Naive thymus-derived CD4-positive, alpha-beta T cell (primary cell): ENCODE measurements around the gene HDHD5. TPM values are rescaled to one million over a fixed set of nuclear protein-coding genes. Genes with fewer than 3 reads are reported as not detected.

ENCODE experiments used
- ATAC-seq: fragments of 150-1000 bp; cut with Tn5 transposase; 2 replicates; pipeline ENCODE4 v1.10.0; 2021; ENCODE audit warnings: mild to moderate bottlenecking, moderate library complexity
- CTCF ChIA-PET: fragments of 350-600 bp; sonication (Branson Sonifier 250); formaldehyde crosslinking; loops from one replicate; lab custom pipeline; 2021; ENCODE audit warnings: antibody characterized with exemption; lab: Charles Lee
- POLR2A ChIA-PET: fragments of 350-600 bp; sonication (Branson Sonifier 250); formaldehyde crosslinking; loops from one replicate; lab custom pipeline; 2021; ENCODE audit warnings: antibody characterized with exemption, inconsistent platforms; lab: Charles Lee
- DNase-seq, 9 donors: peaks; one replicate each; pipeline versions ENCODE4 v3.0.0 to v3.0.0-alpha.2; 2020 to 2022; ENCODE audit warnings: mixed read lengths in 1 of 9
- H3K27ac ChIP-seq: one replicate; pipeline ENCODE4 v1.7.0; 2013; ENCODE audit warnings: mild to moderate bottlenecking, low read depth, low read length, moderate library complexity
- H3K27me3 ChIP-seq, 2 donors: one replicate each; pipeline ENCODE4 v1.7.0; 2013; ENCODE audit warnings: low read length in 2 of 2, mild to moderate bottlenecking in 2 of 2, moderate library complexity in 2 of 2; ENCODE audit not compliant: control insufficient read depth in 2 of 2, insufficient read depth in 2 of 2
- H3K36me3 ChIP-seq, 3 experiments: 1 replicate in 2 of 3; 2 replicates in 1 of 3; pipeline ENCODE4 v1.7.0; 2013; ENCODE audit warnings: low read length in 3 of 3, mild to moderate bottlenecking in 3 of 3, moderate library complexity in 1 of 3; ENCODE audit not compliant: insufficient read depth in 3 of 3, control insufficient read depth in 2 of 3
- H3K4me1 ChIP-seq, 2 donors: one replicate each; pipeline ENCODE4 v1.7.0; 2013; ENCODE audit warnings: low read length in 2 of 2, mild to moderate bottlenecking in 2 of 2, moderate library complexity in 1 of 2; ENCODE audit not compliant: control insufficient read depth in 2 of 2, insufficient read depth in 2 of 2
- H3K4me3 ChIP-seq: 2 replicates; pipeline ENCODE4 v1.7.0; 2013; ENCODE audit warnings: mild to moderate bottlenecking, low read length
- H3K9me3 ChIP-seq, 3 experiments: 1 replicate in 2 of 3; 2 replicates in 1 of 3; pipeline ENCODE4 v1.7.0; 2013; ENCODE audit warnings: low read length in 3 of 3; ENCODE audit not compliant: control insufficient read depth in 2 of 3
- H3K27ac Mint-ChIP-seq, 9 donors: one replicate each; pipeline ENCODE4 v1.8.0; 2020 to 2022; ENCODE audit warnings: mixed read lengths in 9 of 9, mild to moderate bottlenecking in 8 of 9, moderate library complexity in 5 of 9, inconsistent platforms in 2 of 9
- H3K27me3 Mint-ChIP-seq, 5 donors: one replicate each; pipeline ENCODE4 v1.8.0; 2021 to 2022; ENCODE audit warnings: mixed read lengths in 5 of 5, mild to moderate bottlenecking in 1 of 5
- H3K36me3 Mint-ChIP-seq, 5 donors: one replicate each; pipeline ENCODE4 v1.8.0; 2020 to 2022; ENCODE audit warnings: mixed read lengths in 5 of 5, mild to moderate bottlenecking in 3 of 5, inconsistent platforms in 1 of 5
- H3K4me1 Mint-ChIP-seq, 7 donors: one replicate each; pipeline ENCODE4 v1.8.0; 2020 to 2022; ENCODE audit warnings: mixed read lengths in 7 of 7, mild to moderate bottlenecking in 3 of 7, inconsistent platforms in 1 of 7
- H3K4me3 Mint-ChIP-seq, 10 donors: one replicate each; pipeline ENCODE4 v1.8.0; 2020 to 2022; ENCODE audit warnings: mild to moderate bottlenecking in 10 of 10, mixed read lengths in 10 of 10, moderate library complexity in 6 of 10, inconsistent platforms in 2 of 10
- H3K9me3 Mint-ChIP-seq, 11 donors: one replicate each; pipeline ENCODE4 v1.8.0; 2020 to 2022; ENCODE audit warnings: mixed read lengths in 11 of 11, mild to moderate bottlenecking in 4 of 11, inconsistent platforms in 1 of 11, moderate library complexity in 1 of 11
- intact Hi-C, 2 donors: fragments of 100-400 bp; cut with micrococcal nuclease; formaldehyde crosslinking; loops; one replicate each; pipeline ENCODE4 v1.15.1; 2023
- polyA plus RNA-seq, 2 donors: library from polyadenylated mRNA; unstranded; fragments of 300-500 nt; fragmentation: Illumina TruSeq; gene quantifications; one replicate each; pipeline ENCODE4 v1.2.3, GENCODE V29; 2021
- total RNA-seq, 6 experiments: library from RNA in 5 of 6; stranded (reverse) in 5 of 6; gene quantifications; 1 replicate in 5 of 6; 2 replicates in 1 of 6; pipeline ENCODE4 v1.2.3 and lab custom pipeline; 2021 to 2026

The HDHD5 gene
- total and polyA plus RNA-seq, 7 experiments from 2014 or later, result 18.8 to 78.7 (median 28.0) TPM

GRCh38 chr22:17119481-17120202 is 39.4 kb downstream of the HDHD5 start:
- H3K4me3 Mint-ChIP-seq, result peak overlapping the region; percentile 50 to 78 (median 65)
- peaks cover 46 to 60% of the 10 kb centered on the region in 2 donors for H3K4me1 ChIP-seq
- peaks cover 6 to 39% (median 12%) of the 10 kb centered on the region in 5 donors for H3K27me3 Mint-ChIP-seq
- H3K36me3 ChIP-seq, result no peaks in the 10 kb centered on the region
- H3K27ac ChIP-seq, result no peak overlapping the region
- H3K4me1 Mint-ChIP-seq, result peaks cover 47 to 56% (median 54%) of the 10 kb centered on the region in 7 donors
- peaks cover 0 to 10% of the 10 kb centered on the region in 2 donors for H3K27me3 ChIP-seq
- no peak for ATAC-seq
- H3K9me3 ChIP-seq, result no peaks in the 10 kb centered on the region
- DNase-seq, result no peak
- ChIA-PET CTCF (no interaction called here), POLR2A (interaction anchor here (0.9 to 16.1 kb wide), 2 partner anchors 24 to 32 kb away, joined by 3 to 114 read pairs; no protein-coding TSS in a partner anchor)
- intact Hi-C loops, result loop anchor here (1.0 kb wide), 2 partner anchors 32 to 35 kb away; partner anchors contain the start of gene IL17RA (in 1 of the 2)
- H3K4me3 ChIP-seq, result no peak overlapping the region
- H3K36me3 Mint-ChIP-seq, result peaks cover 0 to 4% (median 0%) of the 10 kb centered on the region in 5 donors
- H3K27ac Mint-ChIP-seq, result peak overlapping the region in 2 of 9 donors; percentile 33 to 56
- peaks cover 0 to 2% (median 0%) of the 10 kb centered on the region in 11 donors for H3K9me3 Mint-ChIP-seq

- no peak for ATAC-seq
- CTCF ChIA-PET, result interaction anchor here (0.9 kb wide), 1 partner anchor 12 kb away, joined by 3 read pairs; no protein-coding TSS in a partner anchor
Measured at GRCh38 chr22:17118342-17118741, 40.7 kb downstream of the HDHD5 start.

GRCh38 chr22:17117890-17118289 is 41.2 kb downstream of the HDHD5 start:
- Mint-ChIP-seq H3K36me3 (peaks cover 0 to 4% (median 0%) of the 10 kb centered on the region in 5 donors), H3K4me1 (peaks cover 53 to 73% (median 67%) of the 10 kb centered on the region in 7 donors), H3K27me3 (peaks cover 6 to 28% (median 12%) of the 10 kb centered on the region in 5 donors), H3K27ac (peak overlapping the region; percentile 63 to 92 (median 82)), H3K4me3 (peak overlapping the region; percentile 61 to 83 (median 76)), H3K9me3 (peaks cover 0 to 2% (median 0%) of the 10 kb centered on the region in 11 donors)
- Histone ChIP-seq H3K4me1 (peaks cover 46 to 66% of the 10 kb centered on the region in 2 donors), H3K9me3 (no peaks in the 10 kb centered on the region), H3K4me3 (peak overlapping the region; percentile 15), H3K27me3 (peaks cover 0 to 10% of the 10 kb centered on the region in 2 donors), H3K36me3 (no peaks in the 10 kb centered on the region), H3K27ac (peak overlapping the region; percentile 63)
- intact Hi-C loops, result loop anchor here (1.0 to 2.0 kb wide), 4 partner anchors 13 to 41 kb away; partner anchors contain the start of gene HDHD5 (in 2 of the 2)
- DNase-seq (peak in 6 of 9 donors; percentile 17 to 52 (median 42)), ATAC-seq (peak; percentile 23)
- ChIA-PET CTCF (interaction anchor here (0.9 kb wide), 1 partner anchor 11 kb away, joined by 3 read pairs; no protein-coding TSS in a partner anchor), POLR2A (interaction anchor here (0.6 to 16.1 kb wide), 7 partner anchors 11 to 44 kb away, joined by 3 to 114 read pairs (median 4); no protein-coding TSS in a partner anchor)

More at GRCh38 chr22:17118342-17118741, 40.7 kb downstream of the HDHD5 start:
- peaks cover 0 to 4% (median 0%) of the 10 kb centered on the region in 5 donors for H3K36me3 Mint-ChIP-seq
- Histone ChIP-seq H3K27me3 (peaks cover 0 to 10% of the 10 kb centered on the region in 2 donors), H3K4me1 (peaks cover 46 to 66% of the 10 kb centered on the region in 2 donors), H3K36me3 (no peaks in the 10 kb centered on the region), H3K9me3 (no peaks in the 10 kb centered on the region), H3K4me3 (peak overlapping the region; percentile 15), H3K27ac (no peak overlapping the region)
- peaks cover 53 to 69% (median 64%) of the 10 kb centered on the region in 7 donors for H3K4me1 Mint-ChIP-seq
- H3K4me3 Mint-ChIP-seq, result peak overlapping the region; percentile 61 to 83 (median 76)
- H3K27me3 Mint-ChIP-seq, result peaks cover 6 to 33% (median 12%) of the 10 kb centered on the region in 5 donors
- peak overlapping the region; percentile 63 to 92 (median 82) for H3K27ac Mint-ChIP-seq
- no peak for DNase-seq
- peaks cover 0 to 2% (median 0%) of the 10 kb centered on the region in 11 donors for H3K9me3 Mint-ChIP-seq
- intact Hi-C loops, result loop anchor here in 1 of 2 donors (1.0 kb wide), 1 partner anchor 31 kb away; no protein-coding TSS in a partner anchor
- POLR2A ChIA-PET, result interaction anchor here (0.6 to 16.1 kb wide), 6 partner anchors 13 to 44 kb away, joined by 3 to 114 read pairs (median 4); no protein-coding TSS in a partner anchor

- peaks cover 0 to 10% of the 10 kb centered on the region in 2 donors for H3K27me3 ChIP-seq
- POLR2A ChIA-PET, result interaction anchor here (0.6 to 16.1 kb wide), 8 partner anchors 11 to 54 kb away, joined by 3 to 114 read pairs (median 3); no protein-coding TSS in a partner anchor
- peak overlapping the region; percentile 63 for H3K27ac ChIP-seq
- no peaks in the 10 kb centered on the region for H3K9me3 ChIP-seq
- no peak for DNase-seq
- H3K4me1 ChIP-seq, result peaks cover 46 to 66% of the 10 kb centered on the region in 2 donors
- ATAC-seq, result no peak
- Mint-ChIP-seq H3K9me3 (peaks cover 0 to 2% (median 0%) of the 10 kb centered on the region in 11 donors), H3K4me3 (peak overlapping the region; percentile 69 to 88 (median 78)), H3K27me3 (peaks cover 6 to 23% (median 8%) of the 10 kb centered on the region in 5 donors), H3K27ac (peak overlapping the region; percentile 63 to 92 (median 82)), H3K4me1 (peaks cover 55 to 78% (median 71%) of the 10 kb centered on the region in 7 donors), H3K36me3 (peaks cover 0 to 4% (median 0%) of the 10 kb centered on the region in 5 donors)
- CTCF ChIA-PET, result interaction anchor here (0.6 kb wide), 1 partner anchor 24 kb away, joined by 4 read pairs; no protein-coding TSS in a partner anchor
- no peak overlapping the region for H3K4me3 ChIP-seq
- H3K36me3 ChIP-seq, result no peaks in the 10 kb centered on the region
- intact Hi-C loops, result loop anchor here (2.0 kb wide), 3 partner anchors 13 to 41 kb away; partner anchors contain the start of gene HDHD5 (in 2 of the 2)
Measured at GRCh38 chr22:17117400-17117799, 41.7 kb downstream of the HDHD5 start.

GRCh38 chr22:17116572-17117330 is 42.3 kb downstream of the HDHD5 start:
- Mint-ChIP-seq H3K36me3 (peaks cover 0 to under 1% (median 0%) of the 10 kb centered on the region in 5 donors), H3K9me3 (no peaks in the 10 kb centered on the region), H3K4me1 (peaks cover 60 to 80% (median 74%) of the 10 kb centered on the region in 7 donors), H3K4me3 (peak overlapping the region; percentile 69 to 88 (median 76)), H3K27me3 (peaks cover 1 to 17% (median 2%) of the 10 kb centered on the region in 5 donors), H3K27ac (peak overlapping the region; percentile 63 to 92 (median 86))
- ATAC-seq (no peak), DNase-seq (no peak)
- Histone ChIP-seq H3K27me3 (peaks cover 0 to 4% of the 10 kb centered on the region in 2 donors), H3K4me1 (peaks cover 43 to 64% of the 10 kb centered on the region in 2 donors), H3K36me3 (no peaks in the 10 kb centered on the region), H3K9me3 (no peaks in the 10 kb centered on the region), H3K4me3 (peak overlapping the region; percentile 32), H3K27ac (peak overlapping the region; percentile 63)
- ChIA-PET POLR2A (interaction anchor here (0.6 to 16.1 kb wide), 14 partner anchors 10 to 98 kb away, joined by 3 to 114 read pairs (median 3); no protein-coding TSS in a partner anchor), CTCF (interaction anchor here (0.6 kb wide), 1 partner anchor 23 kb away, joined by 4 read pairs; no protein-coding TSS in a partner anchor)
- intact Hi-C loops, result loop anchor here (1.0 to 2.0 kb wide), 6 partner anchors 9 to 42 kb away; partner anchors contain the start of genes HDHD5 (in 2 of the 2) and IL17RA (in 1 of the 2)
